GM18867 (cell line): ENCODE data around the gene ADARB1.

Experiments
- ATAC-seq: cut with Tn5 transposase; IDR thresholded peaks from one replicate; pipeline ENCODE4 v1.9.1; 2021; ENCODE audit warnings: mild to moderate bottlenecking, moderate library complexity; ENCODE audit not compliant: unreplicated experiment

ADARB1 gene

DNA sequence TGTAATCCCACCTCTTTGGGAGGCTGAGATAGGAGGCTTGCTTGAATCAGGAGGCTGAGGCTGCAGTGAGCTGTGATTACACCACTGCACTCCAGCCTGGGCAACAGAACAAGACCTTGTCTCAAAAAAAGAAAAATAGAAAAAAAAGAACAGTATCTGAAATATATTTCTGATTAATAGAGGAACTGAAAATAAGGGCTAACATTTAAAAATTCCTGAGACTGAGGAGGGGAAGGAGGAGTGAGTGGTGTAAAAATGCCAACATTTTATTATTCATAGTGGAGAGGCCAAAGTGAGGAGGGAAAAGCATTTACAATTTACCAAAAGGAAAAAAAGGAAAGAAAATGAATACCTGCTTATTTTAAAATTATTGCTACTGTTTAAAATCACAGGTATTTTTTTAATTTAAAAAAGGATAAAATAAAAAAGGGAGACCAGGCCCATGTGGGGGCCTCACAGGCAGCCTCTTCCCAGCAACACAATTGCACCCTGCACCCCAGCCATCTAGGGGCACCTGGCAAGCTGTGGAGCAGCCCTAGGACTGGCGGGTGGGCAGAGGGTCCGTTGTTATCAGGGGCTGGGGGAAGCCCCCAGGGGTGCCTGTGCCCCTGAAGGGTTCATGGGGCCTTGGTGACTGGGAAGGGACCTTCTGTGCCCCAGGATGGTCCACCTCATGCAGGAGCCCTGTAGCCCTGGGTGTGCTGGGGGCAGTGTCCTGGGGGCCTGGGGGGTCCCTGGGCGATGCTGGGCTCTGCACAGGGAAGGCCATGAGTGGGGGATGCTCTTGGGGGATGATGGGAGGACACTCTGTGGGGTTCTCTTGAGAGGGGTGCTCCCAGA, 34.8 kb upstream of the ADARB1 start:
- ATAC-seq, result no peak

DNA sequence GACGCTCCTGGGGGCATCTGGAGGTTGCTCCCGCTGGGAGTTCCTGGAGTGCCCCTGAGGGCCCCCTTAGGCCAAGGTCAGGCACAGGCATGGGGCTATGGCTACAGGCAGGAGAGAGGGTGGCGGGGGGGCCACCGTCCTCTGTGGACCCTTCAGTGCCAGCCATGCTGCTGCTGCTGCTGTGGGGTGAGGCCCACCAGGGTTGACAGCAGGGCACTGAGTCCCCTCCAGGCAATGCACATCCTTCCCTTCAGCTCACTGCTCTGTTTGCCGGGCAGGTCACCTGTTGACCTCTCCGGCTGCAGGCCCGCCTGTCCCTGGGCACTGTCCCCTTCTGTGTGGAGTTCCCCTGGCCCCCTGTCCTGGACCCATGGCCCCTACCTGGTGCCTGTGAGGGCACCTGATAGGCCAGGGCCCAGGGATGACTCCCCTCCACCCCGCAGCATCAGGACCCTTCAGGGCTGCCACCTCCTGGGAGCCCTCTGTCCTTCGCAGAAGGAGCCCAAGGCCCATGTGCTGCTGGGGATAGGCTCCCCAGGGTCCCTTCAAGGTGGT, 34.1 kb upstream of the ADARB1 start:
- ATAC-seq, result no peak

DNA sequence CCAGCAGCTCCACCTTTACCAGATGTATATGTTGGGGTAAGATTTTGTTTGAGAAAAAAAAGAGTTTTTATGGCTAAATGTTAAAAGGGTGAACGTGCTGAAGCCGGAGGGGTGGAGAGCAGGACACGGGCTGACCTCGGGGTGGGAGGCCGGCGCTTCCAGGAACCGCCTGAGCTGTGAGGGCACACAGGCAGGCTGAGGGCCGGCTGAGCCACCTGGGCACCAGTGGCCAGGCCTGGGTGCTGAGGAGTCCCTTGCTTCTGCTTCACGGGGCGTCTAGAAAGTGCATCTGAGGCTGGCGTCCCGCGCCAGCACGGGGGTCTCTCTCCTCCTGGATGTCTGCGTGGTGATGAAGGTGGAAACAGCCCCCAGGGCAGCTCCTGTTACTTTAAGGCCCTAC, 33.6 kb upstream of the ADARB1 start:
- ATAC-seq, result no peak

DNA sequence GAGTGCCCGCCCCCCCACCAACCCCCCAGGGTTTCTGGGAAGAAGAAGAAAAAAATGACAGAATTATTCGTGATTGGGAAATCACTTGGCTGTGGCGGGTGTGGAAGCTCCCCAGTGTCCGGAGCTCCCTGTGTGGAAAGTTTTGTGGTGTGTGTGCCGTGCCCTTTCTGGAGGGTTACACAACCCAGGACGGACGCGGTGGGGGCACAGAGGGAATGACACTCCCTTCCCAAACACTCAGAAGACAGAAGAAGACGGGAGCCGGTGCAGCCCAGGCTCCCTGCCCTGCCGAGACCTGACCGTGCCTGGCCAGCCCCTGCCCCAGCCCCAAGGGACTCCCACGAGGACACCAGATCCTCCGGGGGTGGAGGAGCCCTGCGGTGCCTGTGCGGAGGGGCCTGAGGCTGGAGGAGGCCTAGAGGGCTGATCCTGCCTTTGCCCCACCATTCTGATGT, 33.0 kb upstream of the ADARB1 start:
- ATAC-seq, result no peak

DNA sequence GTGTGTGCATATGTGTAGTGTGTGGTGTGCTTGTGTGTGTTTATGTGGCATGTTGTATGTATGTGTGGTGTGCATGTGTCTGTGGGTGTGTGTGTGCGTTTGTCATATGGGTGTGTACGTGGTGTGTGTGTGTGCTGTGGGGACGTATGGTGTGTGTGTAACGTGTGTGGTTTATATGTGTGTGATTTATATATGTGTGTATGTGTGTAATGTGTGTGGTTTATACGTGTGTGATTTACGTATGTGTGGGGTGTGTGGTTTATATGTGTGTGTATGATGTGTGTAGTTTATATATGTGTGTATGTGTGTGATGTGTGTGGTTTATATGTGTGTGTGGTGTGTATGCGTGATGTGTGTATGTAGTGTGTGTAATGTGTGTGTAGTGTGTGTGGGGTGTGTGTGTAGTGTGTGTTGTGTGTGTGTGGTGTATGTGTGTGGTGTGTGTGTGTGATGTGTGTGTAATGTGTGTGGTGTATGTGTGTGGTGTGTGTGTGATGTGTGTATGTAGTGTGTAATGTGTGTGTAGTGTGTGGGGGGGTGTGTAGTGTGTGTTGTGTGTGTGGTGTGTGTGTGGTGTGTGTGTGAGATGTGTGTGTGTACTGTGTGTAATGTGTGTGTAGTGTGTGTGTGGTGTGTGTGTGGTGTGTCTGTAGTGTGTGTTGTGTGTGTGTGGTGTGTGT, 32.3 kb upstream of the ADARB1 start:
- ATAC-seq, result no peak

DNA sequence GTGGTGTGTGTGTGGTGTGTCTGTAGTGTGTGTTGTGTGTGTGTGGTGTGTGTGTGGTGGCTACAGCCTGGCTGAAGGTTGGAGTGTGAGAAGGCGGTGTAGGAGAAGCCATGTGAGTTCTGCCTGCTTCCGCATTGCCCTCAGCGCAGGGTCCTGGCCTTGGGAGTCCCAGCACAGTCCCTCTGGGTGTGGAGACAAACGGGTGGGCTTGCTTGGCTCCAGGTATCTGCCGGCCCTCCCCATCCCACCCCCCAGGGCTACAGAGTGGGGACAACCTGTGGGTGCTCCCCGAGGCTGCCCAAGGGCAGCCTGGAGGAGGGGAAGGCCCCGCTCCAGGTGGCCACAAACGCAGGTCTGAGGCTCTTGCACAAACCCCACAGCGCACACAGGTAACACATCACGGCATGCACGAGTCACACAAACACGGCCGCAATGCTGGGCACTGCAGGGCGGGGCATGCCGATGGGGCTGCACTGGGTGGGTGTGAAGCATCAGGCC, 31.7 kb upstream of the ADARB1 start:
- no peak for ATAC-seq

DNA sequence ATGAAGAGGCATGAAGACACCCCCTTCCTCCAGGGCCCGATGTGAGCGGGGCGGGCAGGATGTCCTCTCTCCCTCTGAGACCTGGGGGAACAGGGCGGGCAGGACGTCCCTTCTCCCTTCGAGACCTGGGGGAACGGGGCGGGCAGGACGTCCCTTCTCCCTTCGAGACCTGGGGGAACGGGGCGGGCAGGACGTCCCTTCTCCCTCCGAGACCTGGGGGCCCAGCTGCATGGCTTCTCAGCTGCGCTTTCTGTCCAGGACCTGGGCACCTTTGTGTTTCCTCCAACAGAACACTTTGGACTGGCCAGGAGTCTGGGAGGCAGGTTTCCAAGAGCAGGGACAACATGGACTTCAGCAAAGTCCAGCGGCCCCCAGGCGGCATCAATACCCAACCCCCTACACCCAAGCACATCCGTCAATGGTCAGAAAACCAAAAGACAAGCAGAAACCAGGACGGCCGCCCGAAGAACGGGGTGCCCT, 30.8 kb upstream of the ADARB1 start:
- ATAC-seq, result no peak

DNA sequence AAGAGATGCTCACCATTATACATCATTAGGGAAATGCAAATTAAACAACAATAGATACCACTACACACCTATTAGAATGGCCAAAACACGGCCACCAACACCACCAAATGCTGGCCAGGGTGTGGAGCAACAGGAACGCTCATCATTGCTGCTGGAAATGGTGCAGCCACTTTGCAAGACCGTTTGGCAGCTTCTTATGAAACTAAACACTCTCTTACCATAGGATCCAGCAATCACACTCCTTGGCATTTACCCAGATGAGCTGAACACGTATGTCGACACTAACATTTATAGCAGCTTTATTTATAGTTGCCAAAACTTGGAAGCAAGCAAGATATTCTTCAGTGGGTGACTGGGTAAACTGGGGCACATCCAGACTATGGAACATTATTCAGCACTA, 28.9 kb upstream of the ADARB1 start:
- no peak for ATAC-seq

DNA sequence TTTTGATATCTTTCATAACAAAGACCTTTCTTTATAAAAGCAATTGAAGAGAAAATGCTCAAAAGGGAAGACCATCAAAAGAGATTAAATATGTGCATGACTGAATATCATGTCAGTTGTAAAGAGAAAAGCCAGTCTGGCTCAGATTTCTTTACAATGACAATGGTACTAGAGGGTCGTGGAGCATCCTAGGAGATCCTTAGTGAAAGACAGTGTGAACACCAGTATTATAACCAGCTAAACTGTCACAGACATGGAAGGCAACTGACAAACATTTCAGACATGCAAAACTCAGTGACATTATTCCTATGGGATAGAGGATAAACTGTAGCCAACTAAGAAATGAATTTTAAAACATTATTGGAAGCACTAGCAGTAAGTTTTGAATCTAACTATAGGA, 27.1 kb upstream of the ADARB1 start:
- ATAC-seq, result no peak

DNA sequence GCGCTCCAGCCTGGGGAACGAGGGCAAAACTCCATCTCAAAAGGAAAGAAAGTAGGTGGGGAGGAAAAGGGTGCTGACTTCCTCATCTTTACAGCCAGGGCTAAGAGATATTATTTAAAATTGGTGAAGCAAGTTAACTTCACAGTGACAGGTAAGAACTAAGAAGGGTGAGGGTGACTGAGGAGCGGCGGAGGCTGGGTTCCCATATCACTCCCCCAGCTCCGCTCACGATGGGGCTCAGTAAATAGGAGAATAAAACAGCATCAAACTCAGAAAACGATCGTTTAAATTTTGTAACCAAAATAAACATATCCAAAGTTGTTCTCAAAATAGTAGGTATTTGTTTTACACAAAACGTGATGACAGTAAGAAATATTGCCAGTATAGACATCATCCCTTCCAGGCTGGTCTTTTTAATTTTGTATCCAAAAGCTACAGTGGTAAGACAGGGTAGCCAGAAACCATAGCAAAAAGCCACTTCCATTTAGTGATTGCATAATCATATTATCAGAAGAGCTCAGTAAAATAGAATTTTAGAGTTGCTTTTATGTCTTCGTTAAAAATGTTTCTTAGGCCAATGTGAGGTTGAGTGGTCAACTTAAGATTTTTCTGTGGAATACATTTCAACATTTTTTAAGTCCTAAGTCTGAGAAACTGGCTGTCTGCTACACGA, 26.2 kb upstream of the ADARB1 start:
- no peak for ATAC-seq

DNA sequence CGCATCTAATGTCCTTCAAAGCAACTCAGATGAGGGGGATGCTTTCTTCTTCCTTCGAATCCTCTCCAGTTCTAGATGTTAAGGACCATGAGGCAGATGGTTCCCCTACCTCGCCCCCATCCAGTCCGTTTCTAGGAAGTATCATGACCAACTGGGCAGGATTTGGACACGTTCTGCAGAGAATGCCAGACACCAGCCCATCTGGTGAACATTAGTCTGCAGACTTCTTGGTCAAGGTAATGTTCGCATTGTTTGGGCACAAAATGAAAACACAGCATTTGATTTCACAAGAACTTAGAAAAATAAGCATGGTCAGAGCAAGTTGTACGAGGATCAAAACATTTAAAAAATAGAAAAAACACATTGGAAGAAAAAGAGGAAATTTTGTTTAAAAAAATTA, 25.4 kb upstream of the ADARB1 start:
- ATAC-seq, result no peak

DNA sequence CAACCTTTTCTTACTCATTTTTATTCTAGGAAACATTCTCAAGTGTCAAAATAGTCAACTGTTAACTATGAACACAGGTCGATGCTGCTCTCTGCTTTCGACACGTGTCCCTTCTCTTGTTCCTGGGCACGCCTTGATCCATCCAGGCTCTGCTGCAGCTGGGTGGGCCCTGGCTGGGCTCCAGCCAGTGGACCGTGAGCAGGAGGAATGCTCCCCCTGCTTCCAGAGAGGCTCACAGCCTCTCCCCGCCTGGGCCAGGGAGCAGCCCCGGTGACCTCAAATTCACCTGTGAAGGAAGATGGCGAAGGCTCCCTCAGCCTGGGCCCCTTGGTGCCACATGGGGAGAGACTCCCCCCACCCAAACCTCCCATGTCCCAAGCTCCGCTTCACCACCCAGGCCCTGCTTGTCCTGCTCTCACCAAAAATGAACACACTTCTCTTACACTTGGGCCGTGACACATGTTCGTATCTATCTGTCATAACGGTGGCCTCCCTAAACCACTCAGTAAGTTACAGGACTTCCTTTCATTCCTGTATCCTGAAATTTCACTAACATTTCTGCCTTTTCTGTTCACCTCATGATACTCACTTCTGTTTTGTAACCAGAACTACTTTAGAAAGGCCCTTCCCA, 24.6 kb upstream of the ADARB1 start:
- no peak for ATAC-seq

DNA sequence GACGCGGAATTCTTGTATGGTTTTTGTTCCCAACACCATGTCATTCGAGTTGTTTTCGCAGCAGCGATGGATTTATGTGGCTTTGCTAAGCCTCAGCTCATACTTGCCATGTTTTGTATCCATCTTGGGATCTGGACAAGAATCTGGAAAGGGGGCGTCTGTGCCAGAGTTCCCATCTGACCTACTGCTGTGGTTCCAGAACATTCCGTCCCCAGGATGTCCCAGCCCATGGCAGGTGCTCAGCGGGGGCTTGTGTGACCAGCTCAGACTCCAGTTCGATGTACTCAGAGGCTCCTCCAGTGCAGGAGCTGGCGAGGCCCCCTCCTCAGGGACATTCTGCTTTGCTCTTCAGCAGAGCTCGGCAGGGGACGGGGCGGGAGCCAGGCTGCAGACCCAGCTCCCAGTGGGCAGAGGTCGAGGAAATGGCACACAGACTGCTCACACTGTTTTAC, 24.0 kb upstream of the ADARB1 start:
- ATAC-seq, result no peak

DNA sequence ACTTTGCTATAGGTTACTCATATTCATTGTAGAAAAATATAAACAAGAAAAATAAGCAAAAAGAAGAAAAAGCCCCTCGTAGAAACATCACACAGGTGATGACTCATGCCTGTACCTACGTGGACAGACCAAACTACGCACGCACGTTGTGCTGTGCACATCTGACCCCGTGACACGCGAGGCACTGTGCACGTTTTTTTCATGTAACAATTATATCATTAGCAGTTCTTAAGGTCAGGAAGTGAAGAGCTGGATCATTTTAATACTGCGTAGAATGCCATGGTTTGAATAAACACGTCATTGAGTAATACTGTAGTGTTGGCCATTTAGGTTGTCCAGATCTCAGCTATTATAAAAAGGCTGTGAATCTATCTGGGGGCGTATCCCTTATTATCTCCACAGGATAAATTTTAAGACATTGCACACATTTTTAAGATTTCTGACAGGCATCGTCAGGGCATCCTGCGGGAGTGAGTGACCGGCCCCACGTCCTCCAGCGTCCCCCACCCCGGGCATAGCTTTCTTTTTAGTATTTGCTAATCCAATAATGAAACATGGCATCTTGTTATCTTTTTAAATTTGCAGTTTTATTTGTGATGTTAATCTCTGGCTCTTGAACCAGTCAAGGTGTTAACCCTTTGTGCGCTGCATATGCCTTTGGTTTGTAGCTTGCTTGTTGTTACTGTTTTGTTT, 23.4 kb upstream of the ADARB1 start:
- ATAC-seq, result no peak

DNA sequence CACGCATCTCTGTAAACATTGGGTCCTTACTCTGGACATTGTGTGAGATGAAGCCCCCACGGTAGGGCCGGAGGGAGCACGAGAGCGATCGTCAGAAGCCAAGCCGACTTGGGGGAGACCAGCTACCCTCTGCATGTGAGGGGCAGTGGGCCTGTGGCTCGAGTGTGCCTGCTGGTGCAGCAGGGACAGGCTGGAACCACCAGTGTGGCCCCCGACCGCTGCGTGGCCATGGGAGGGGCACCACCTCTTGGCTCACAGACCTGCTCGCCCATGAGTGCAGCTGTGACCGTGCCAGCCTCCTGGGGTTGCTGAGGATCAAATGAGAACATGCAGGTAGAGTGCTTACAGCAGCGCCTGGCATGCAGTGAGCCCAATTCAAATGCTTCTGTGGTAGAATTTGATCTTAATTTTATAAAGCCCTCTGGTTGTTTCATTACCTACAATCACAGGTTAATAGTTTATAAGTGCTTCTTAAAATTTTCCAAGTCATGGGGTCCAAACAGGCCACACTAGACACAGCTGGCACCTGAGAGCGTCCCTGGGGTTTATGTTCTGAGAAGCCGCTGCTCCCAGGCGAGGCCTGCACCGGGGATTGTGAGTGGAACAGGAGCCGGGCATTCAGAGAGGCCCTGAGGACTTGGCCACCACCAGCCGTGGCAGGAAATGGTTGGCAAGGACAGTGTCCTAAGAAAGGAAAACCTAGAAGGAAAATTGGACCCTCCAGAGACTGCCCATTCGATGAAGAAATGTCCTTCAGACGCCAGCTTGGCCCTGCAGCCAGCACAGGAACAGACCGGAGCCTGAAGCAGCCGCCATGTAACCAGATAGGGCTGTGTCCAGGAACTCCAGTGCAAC, 22.6 kb upstream of the ADARB1 start:
- ATAC-seq, result no peak

DNA sequence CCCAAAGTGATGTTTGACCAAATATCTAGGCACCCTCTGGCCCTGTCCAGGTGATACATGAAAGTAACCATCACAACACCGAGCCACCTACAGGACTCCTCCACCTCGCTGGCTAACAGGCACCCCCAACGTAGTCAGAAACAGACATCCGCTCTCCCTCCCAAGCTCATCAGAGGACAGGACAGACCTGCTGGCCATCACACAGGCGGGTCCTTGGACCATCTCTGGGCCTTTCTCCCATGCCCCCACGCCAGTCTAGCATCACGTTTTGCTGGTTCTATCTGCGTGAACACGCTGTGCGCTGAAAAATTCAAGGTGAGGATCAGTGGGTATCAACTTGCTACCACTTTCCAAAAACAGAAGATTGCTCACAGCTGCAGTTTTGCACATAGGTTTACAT, 21.4 kb upstream of the ADARB1 start:
- no peak for ATAC-seq

DNA sequence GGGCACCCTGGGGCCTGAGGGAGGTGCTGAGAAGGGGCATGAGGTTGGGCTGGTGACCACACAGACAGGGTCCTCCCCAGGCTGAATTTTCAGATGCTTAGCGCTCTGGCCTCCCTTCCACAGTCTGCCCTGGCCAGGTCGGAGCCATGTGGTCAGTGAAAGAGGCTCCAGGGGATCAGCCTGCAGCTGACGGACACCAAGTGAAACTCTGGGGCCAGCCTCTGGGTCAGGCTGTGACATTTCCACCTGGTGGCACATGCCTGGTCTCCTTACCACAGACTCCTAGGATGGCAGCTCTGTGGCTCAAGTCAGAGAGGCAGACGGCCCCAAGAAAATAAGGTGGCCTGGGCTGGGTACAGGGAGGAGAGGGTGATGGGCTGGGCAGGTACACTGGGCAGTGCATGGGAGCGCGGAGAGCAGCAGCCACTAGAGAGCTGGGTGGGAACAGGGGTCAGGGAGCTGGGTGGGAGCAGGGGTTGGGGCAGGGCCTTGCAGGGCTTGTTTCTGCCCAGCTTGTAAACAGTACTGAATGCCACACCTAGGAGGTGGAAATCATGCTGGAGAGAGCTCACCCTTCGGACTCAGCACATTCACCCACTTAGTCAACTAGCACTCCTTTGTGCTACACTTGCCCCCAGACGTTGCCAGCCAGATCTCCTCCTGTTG, 20.7 kb upstream of the ADARB1 start:
- ATAC-seq, result no peak

DNA sequence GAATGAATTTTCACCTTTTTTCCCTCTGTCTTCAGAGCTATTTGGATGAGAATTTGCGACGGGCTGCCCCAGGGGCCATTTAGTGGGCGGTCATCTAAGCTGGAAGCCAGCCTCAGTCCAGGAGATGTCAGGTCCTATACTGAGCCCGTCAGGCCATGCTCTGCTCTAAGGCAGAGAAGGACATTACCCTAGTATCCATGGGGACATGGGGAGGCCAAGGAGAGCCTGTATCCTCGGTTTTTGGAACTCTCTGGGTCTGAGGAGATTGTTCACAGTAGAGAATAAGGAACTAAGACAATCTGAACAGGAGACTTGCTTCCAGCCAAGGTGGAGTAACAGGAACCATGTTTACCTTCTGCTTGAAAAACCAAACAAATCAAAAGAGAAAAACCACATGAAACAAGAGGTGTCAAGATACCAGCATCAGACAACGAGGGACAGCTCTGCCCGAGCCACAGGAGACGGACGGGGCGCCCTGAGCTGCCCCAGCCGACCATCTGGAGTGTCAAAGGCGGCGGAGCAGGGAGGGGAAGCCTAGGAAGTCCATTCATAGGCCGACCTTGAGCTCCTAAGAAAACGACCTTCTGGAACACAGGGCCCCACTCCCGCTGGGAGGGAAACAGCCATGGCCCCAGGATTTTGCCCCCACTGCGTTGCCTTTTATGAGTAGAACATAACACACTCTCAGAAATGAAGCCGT, 20.0 kb upstream of the ADARB1 start:
- no peak for ATAC-seq
